Measurements from ENCODE around the gene MTMR4. TPM values are rescaled to one million over a fixed set of nuclear protein-coding genes. Genes with fewer than 3 reads are reported as not detected.
A peak's percentile ranks its signal among the peaks of the same experiment; 100 is the strongest.

Gene MTMR4
- total and polyA plus RNA-seq, 3 experiments from 2014 or later, result 23.3 to 91.8 (median 90.2) TPM

- H3K27ac ChIP-seq (ENCODE audit: low read depth, low read length), result peak overlapping the region; percentile 51
- peaks cover 0 to 8% of the 10 kb centered on the region in 2 donors for H3K27me3 Mint-ChIP-seq
- H3K36me3 Mint-ChIP-seq, result peaks cover 0 to 46% (median 19%) of the 10 kb centered on the region in 3 donors
- peak overlapping the region; percentile 5 to 97 (median 85) for H3K27ac Mint-ChIP-seq
- peaks cover 38% of the 10 kb centered on the region for H3K4me1 ChIP-seq (ENCODE audit: insufficient read depth, low read length)
- ChIA-PET CTCF (interaction anchor here (1.2 to 1.3 kb wide), 2 partner anchors 13 to 25 kb away, joined by 3 to 5 read pairs; partner anchors contain the start of gene HSF5), POLR2A (interaction anchor here (1.2 kb wide), 1 partner anchor 26 kb away, joined by 3 read pairs; the partner anchor contains the start of gene HSF5)
- DNase-seq, result peak in 1 of 5 donors; percentile 34
- H3K9me3 Mint-ChIP-seq, result no peaks in the 10 kb centered on the region
- H3K4me3 Mint-ChIP-seq, result peak overlapping the region; percentile 85 to 97 (median 89)
- H3K9me3 ChIP-seq (ENCODE audit: low read length), result no peaks in the 10 kb centered on the region
- no peaks in the 10 kb centered on the region for H3K27me3 ChIP-seq (ENCODE audit: insufficient read depth, low read length, poor library complexity, severe bottlenecking)
- peak overlapping the region; percentile 67 for H3K4me3 ChIP-seq (ENCODE audit: low read length)
- H3K4me1 Mint-ChIP-seq, result peaks cover 38 to 63% (median 58%) of the 10 kb centered on the region in 3 donors
- H3K36me3 ChIP-seq (ENCODE audit: insufficient read depth, low read length), result peaks cover 43% of the 10 kb centered on the region
These were observed 1.0 kb downstream of the MTMR4 start for GRCh38 chr17:58513267-58513964.

DNA sequence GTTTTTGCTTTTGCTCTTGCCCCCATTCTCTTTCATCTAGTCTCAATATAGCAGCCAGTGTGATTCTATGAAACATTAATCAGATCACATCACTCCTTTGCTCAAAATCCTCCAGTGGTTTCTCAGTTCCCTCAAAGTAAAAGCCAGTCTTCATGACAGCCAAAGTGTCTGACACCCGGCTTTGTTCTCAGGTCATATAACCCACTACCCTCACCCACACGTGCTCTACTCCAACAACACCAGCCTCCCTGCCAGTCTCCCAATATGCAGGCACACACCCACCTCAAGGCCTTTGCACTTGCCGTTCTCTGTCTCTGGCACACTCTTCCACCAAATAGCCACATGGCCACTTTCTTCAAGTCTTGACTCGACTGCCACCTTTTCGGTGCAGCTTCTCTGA, 4.4 kb downstream of the MTMR4 start:
- Mint-ChIP-seq H3K4me1 (peaks cover 24 to 40% (median 36%) of the 10 kb centered on the region in 3 donors), H3K27ac (peak overlapping the region in 2 of 8 donors; percentile 41 to 54), H3K36me3 (peaks cover 4 to 73% (median 25%) of the 10 kb centered on the region in 3 donors), H3K4me3 (no peak overlapping the region), H3K27me3 (peaks cover 0 to 2% of the 10 kb centered on the region in 2 donors), H3K9me3 (no peaks in the 10 kb centered on the region)
- H3K27ac ChIP-seq (ENCODE audit: low read depth, low read length), result no peak overlapping the region
- H3K4me3 ChIP-seq (ENCODE audit: low read length), result no peak overlapping the region
- H3K27me3 ChIP-seq (ENCODE audit: insufficient read depth, low read length, poor library complexity, severe bottlenecking), result no peaks in the 10 kb centered on the region
- H3K36me3 ChIP-seq (ENCODE audit: insufficient read depth, low read length), result peaks cover 67% of the 10 kb centered on the region
- ChIA-PET POLR2A (interaction anchor here (0.6 kb wide), 1 partner anchor 581 kb away, joined by 3 read pairs; no protein-coding TSS in a partner anchor), CTCF (no interaction called here)
- DNase-seq, result no peak
- peaks cover 18% of the 10 kb centered on the region for H3K4me1 ChIP-seq (ENCODE audit: insufficient read depth, low read length)
- no peaks in the 10 kb centered on the region for H3K9me3 ChIP-seq (ENCODE audit: low read length)

GRCh38 chr17:58508341-58509067, 5.9 kb downstream of the MTMR4 start:
- no peak for DNase-seq
- peaks cover 0 to 2% of the 10 kb centered on the region in 2 donors for H3K27me3 Mint-ChIP-seq
- peaks cover 4 to 89% (median 32%) of the 10 kb centered on the region in 3 donors for H3K36me3 Mint-ChIP-seq
- H3K9me3 ChIP-seq (ENCODE audit: low read length), result no peaks in the 10 kb centered on the region
- peak overlapping the region in 2 of 8 donors; percentile 65 to 73 for H3K27ac Mint-ChIP-seq
- H3K27ac ChIP-seq (ENCODE audit: low read depth, low read length), result no peak overlapping the region
- no peak overlapping the region for H3K4me3 ChIP-seq (ENCODE audit: low read length)
- H3K4me1 Mint-ChIP-seq, result peaks cover 15 to 30% (median 26%) of the 10 kb centered on the region in 3 donors
- peak overlapping the region in 1 of 7 donors; percentile 21 for H3K4me3 Mint-ChIP-seq
- H3K36me3 ChIP-seq (ENCODE audit: insufficient read depth, low read length), result peaks cover 74% of the 10 kb centered on the region
- peaks cover 8% of the 10 kb centered on the region for H3K4me1 ChIP-seq (ENCODE audit: insufficient read depth, low read length)
- ChIA-PET POLR2A (no interaction called here), CTCF (interaction anchor here (1.0 to 1.1 kb wide), 2 partner anchors 10 to 21 kb away, joined by 4 read pairs; partner anchors contain the start of gene HSF5)
- no peaks in the 10 kb centered on the region for H3K9me3 Mint-ChIP-seq
- no peaks in the 10 kb centered on the region for H3K27me3 ChIP-seq (ENCODE audit: insufficient read depth, low read length, poor library complexity, severe bottlenecking)

DNA sequence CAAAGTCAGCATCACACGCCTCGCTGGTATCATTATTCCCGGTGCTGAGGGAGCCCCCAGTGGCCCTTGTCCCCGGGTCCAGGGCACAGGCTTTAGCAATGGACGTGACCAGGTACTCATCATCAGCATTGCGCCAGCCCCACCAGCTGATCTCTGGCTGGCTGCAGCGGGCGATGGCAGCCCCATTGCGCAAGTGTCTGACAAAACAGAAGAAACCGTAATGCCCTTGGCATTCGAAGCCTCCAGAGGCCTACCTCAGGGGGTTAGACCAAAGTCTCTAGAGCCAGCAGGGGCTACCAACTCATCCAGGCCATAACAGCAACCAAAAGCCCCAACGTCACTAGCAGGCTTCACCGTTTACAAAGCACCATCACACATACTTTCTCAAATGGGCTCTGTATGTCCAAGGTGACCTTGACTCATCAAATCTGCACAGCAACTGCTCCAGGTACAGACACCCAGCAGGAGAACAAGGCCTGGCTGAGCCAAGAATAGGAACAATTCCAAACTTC, 7.3 kb downstream of the MTMR4 start:
- Mint-ChIP-seq H3K4me1 (peaks cover 6 to 21% (median 14%) of the 10 kb centered on the region in 3 donors), H3K27ac (peak overlapping the region in 3 of 8 donors; percentile 23 to 52 (median 33)), H3K9me3 (no peaks in the 10 kb centered on the region), H3K36me3 (peaks cover 4 to 96% (median 33%) of the 10 kb centered on the region in 3 donors), H3K4me3 (no peak overlapping the region), H3K27me3 (peaks cover 0 to 2% of the 10 kb centered on the region in 2 donors)
- DNase-seq, result no peak
- Histone ChIP-seq H3K27ac (ENCODE audit: low read depth, low read length) (no peak overlapping the region), H3K36me3 (ENCODE audit: insufficient read depth, low read length) (peaks cover 76% of the 10 kb centered on the region), H3K4me3 (ENCODE audit: low read length) (no peak overlapping the region), H3K9me3 (ENCODE audit: low read length) (no peaks in the 10 kb centered on the region), H3K27me3 (ENCODE audit: insufficient read depth, low read length, poor library complexity, severe bottlenecking) (no peaks in the 10 kb centered on the region), H3K4me1 (ENCODE audit: insufficient read depth, low read length) (no peaks in the 10 kb centered on the region)
- POLR2A ChIA-PET, result no interaction called here
- CTCF ChIA-PET, result interaction anchor here (1.1 kb wide), 1 partner anchor 19 kb away, joined by 4 read pairs; the partner anchor contains the start of gene HSF5

DNA sequence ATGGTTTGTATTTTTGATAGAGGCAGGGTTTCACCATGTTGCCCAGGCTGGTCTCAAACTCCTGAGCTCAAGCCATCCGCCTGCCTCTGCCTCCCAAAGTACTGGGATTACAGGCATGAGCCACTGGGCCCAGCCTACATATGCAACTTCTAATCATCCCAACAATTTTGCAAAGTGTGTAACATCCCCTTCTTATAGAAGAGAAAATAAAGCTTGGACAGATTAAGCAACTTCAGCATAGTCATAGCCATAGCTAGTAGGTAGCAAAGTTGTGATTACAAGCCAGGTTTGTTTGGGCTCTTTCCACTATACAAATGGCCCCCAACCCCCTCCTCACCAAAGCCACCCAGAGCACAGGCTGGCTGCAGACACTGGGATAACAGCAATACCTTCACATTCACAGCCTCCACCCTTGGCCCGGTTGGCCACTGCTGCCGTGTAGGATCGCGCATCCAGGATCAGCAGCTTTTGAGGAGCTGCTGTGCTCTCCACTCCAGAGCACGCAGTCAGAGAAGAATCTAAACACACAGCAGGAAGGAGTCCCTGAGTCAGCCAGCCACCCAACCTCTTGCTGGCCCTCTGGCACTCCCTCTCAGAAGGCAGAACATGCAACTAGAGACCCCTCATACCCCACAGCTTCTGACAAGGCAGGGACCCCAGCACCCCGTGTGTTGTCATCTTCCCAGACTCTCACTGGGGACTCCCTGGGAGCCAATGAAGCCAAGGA, 7.9 kb downstream of the MTMR4 start:
- H3K36me3 Mint-ChIP-seq, result peaks cover 4 to 89% (median 31%) of the 10 kb centered on the region in 3 donors
- Histone ChIP-seq H3K36me3 (ENCODE audit: insufficient read depth, low read length) (peaks cover 70% of the 10 kb centered on the region), H3K27ac (ENCODE audit: low read depth, low read length) (no peak overlapping the region), H3K4me3 (ENCODE audit: low read length) (no peak overlapping the region), H3K9me3 (ENCODE audit: low read length) (no peaks in the 10 kb centered on the region), H3K4me1 (ENCODE audit: insufficient read depth, low read length) (no peaks in the 10 kb centered on the region), H3K27me3 (ENCODE audit: insufficient read depth, low read length, poor library complexity, severe bottlenecking) (no peaks in the 10 kb centered on the region)
- ChIA-PET POLR2A (interaction anchor here (0.6 kb wide), 1 partner anchor 1129 kb away, joined by 3 read pairs; no protein-coding TSS in a partner anchor), CTCF (interaction anchor here (1.3 to 1.4 kb wide), 2 partner anchors 8 to 162 kb away, joined by 4 read pairs; partner anchors contain the start of gene MTMR4)
- H3K27ac Mint-ChIP-seq, result peak overlapping the region in 1 of 8 donors; percentile 33
- H3K9me3 Mint-ChIP-seq, result no peaks in the 10 kb centered on the region
- H3K27me3 Mint-ChIP-seq, result no peaks in the 10 kb centered on the region
- H3K4me1 Mint-ChIP-seq, result peaks cover 4 to 17% (median 9%) of the 10 kb centered on the region in 3 donors
- no peak for DNase-seq
- H3K4me3 Mint-ChIP-seq, result no peak overlapping the region

DNA sequence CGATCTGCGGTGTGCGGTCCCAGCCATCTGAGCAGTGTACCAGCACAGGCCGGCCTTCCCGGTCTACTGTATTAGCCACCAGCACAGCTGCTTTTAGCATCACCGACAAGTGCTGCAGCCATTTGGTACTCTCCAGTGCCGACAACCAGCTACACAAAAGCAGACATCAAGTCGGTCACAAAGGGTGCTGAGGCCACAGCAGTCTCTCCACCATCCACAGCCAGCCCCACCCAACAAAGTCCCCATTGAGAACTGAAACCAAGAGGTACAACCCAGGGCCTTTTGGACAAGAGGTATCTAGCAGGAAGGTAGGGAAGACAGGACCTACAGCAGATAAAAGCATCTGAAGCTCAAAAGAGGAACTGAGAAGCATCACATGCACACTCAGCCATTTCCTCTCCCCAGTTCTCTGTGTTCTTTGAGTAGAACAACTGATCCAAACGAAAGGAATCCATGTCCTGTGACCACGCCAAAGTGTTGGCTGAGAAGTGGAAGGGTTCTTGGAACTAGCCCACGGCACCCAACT, 9.5 kb downstream of the MTMR4 start:
- Histone ChIP-seq H3K27me3 (ENCODE audit: insufficient read depth, low read length, poor library complexity, severe bottlenecking) (no peaks in the 10 kb centered on the region), H3K27ac (ENCODE audit: low read depth, low read length) (no peak overlapping the region), H3K4me3 (ENCODE audit: low read length) (no peak overlapping the region), H3K4me1 (ENCODE audit: insufficient read depth, low read length) (no peaks in the 10 kb centered on the region), H3K36me3 (ENCODE audit: insufficient read depth, low read length) (peaks cover 62% of the 10 kb centered on the region), H3K9me3 (ENCODE audit: low read length) (no peaks in the 10 kb centered on the region)
- no peaks in the 10 kb centered on the region for H3K9me3 Mint-ChIP-seq
- peaks cover 0 to 3% (median under 1%) of the 10 kb centered on the region in 3 donors for H3K4me1 Mint-ChIP-seq
- H3K4me3 Mint-ChIP-seq, result no peak overlapping the region
- no peak for DNase-seq
- H3K36me3 Mint-ChIP-seq, result peaks cover 4 to 81% (median 18%) of the 10 kb centered on the region in 3 donors
- POLR2A ChIA-PET, result no interaction called here
- H3K27me3 Mint-ChIP-seq, result no peaks in the 10 kb centered on the region
- CTCF ChIA-PET, result no interaction called here
- H3K27ac Mint-ChIP-seq, result peak overlapping the region in 4 of 8 donors; percentile 11 to 83 (median 37)

- Mint-ChIP-seq H3K9me3 (no peaks in the 10 kb centered on the region), H3K27ac (peak overlapping the region in 1 of 8 donors; percentile 55), H3K27me3 (no peaks in the 10 kb centered on the region), H3K4me1 (peaks cover 2% of the 10 kb centered on the region in 3 donors), H3K4me3 (no peak overlapping the region), H3K36me3 (peaks cover 6 to 79% (median 16%) of the 10 kb centered on the region in 3 donors)
- CTCF ChIA-PET, result no interaction called here
- H3K9me3 ChIP-seq (ENCODE audit: low read length), result no peaks in the 10 kb centered on the region
- no peak overlapping the region for H3K27ac ChIP-seq (ENCODE audit: low read depth, low read length)
- peaks cover 53% of the 10 kb centered on the region for H3K36me3 ChIP-seq (ENCODE audit: insufficient read depth, low read length)
- H3K4me1 ChIP-seq (ENCODE audit: insufficient read depth, low read length), result no peaks in the 10 kb centered on the region
- POLR2A ChIA-PET, result no interaction called here
- no peaks in the 10 kb centered on the region for H3K27me3 ChIP-seq (ENCODE audit: insufficient read depth, low read length, poor library complexity, severe bottlenecking)
- no peak overlapping the region for H3K4me3 ChIP-seq (ENCODE audit: low read length)
- DNase-seq, result no peak
These were observed 10.6 kb downstream of the MTMR4 start for GRCh38 chr17:58503866-58504265.
